Gastroesophageal sphincter (tissue), 3 donors: ENCODE results near the gene SH3BP2.

Experiments used
- EP300 ChIP-seq: sonication (generic); formaldehyde crosslinking; IDR thresholded peaks from one replicate; pipeline ENCODE4 v1.6.1; 2017; ENCODE audit warnings: antibody characterized with exemption, mild to moderate bottlenecking
- POLR2A ChIP-seq, 2 donors: fragments of 450-650 bp; IDR thresholded peaks; one replicate each; pipeline ENCODE4 v1.6.1; 2017; ENCODE audit warnings: antibody characterized with exemption in 2 of 2, mild to moderate bottlenecking in 2 of 2, moderate library complexity in 1 of 2
- POLR2AphosphoS5 ChIP-seq: sonication (generic); formaldehyde crosslinking; IDR thresholded peaks from one replicate; pipeline ENCODE4 v1.6.1; 2017; ENCODE audit warnings: antibody characterized with exemption
- TF ChIP-seq, protein P1 (sequence below), 4 experiments: fragments of 200-600 bp in 2 of 4; fragments of 450-650 bp in 2 of 4; sonication (generic) in 1 of 4; IDR thresholded peaks; one replicate each; pipeline ENCODE4 v1.5.1; 2017 to 2019; ENCODE audit warnings: antibody characterized with exemption in 4 of 4, mild to moderate bottlenecking in 2 of 4, moderate library complexity in 2 of 4

DNA sequence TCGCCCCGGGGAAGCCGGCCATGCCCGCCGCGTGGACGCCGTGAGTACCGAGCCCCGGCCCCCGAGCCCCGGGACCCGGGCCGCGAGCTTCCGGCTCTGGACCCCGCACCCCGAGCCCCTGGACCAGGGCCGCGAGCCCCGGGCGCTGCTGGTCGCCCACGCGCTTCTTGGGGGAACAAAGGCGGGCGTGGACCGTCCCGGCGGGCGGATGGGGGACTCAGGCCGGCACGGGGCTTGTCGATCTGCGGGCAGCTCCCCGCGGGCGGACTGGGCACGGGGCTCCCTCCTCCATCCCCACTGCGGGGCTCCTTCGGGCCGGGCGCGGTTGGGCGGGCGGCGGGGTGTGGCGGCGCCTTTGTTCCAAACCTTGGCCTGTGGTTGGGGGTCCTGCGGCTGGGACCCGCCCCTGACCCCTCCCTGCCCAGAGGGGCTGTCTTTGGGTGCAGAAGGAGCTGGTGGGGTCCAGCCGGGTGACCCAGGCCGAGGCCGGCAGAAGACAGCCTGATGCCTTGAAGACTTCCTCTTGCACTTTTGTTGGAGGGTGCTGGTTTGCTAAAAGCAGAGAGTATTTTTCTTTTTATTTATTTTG, 25.6 kb downstream of the SH3BP2 start:
- no peak for TF ChIP-seq POLR2AphosphoS5
- TF ChIP-seq, protein P1, sequence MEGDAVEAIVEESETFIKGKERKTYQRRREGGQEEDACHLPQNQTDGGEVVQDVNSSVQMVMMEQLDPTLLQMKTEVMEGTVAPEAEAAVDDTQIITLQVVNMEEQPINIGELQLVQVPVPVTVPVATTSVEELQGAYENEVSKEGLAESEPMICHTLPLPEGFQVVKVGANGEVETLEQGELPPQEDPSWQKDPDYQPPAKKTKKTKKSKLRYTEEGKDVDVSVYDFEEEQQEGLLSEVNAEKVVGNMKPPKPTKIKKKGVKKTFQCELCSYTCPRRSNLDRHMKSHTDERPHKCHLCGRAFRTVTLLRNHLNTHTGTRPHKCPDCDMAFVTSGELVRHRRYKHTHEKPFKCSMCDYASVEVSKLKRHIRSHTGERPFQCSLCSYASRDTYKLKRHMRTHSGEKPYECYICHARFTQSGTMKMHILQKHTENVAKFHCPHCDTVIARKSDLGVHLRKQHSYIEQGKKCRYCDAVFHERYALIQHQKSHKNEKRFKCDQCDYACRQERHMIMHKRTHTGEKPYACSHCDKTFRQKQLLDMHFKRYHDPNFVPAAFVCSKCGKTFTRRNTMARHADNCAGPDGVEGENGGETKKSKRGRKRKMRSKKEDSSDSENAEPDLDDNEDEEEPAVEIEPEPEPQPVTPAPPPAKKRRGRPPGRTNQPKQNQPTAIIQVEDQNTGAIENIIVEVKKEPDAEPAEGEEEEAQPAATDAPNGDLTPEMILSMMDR (IDR thresholded peaks at IDR 0.05) = no peak
- no peak for TF ChIP-seq POLR2A (IDR thresholded peaks at IDR 0.05)
- no peak for TF ChIP-seq EP300
